Endothelial cell of umbilical vein (primary cell): ENCODE data around the gene MAP3K15.

Experiments
- EZH2 ChIP-seq: IDR thresholded peaks from 2 replicates; pipeline ENCODE4 v1.6.1; 2012; ENCODE audit warnings: borderline replicate concordance, low read depth, mild to moderate bottlenecking, moderate library complexity, low read length, inconsistent platforms; ENCODE audit not compliant: severe bottlenecking
- FOS ChIP-seq: IDR thresholded peaks from 2 replicates; pipeline ENCODE4 v1.6.1; 2011; ENCODE audit warnings: mild to moderate bottlenecking, low read length, moderate library complexity, borderline replicate concordance; ENCODE audit not compliant: insufficient read depth
- GATA2 ChIP-seq: IDR thresholded peaks from 2 replicates; pipeline ENCODE4 v1.7.0; 2011; ENCODE audit warnings: low read depth, mild to moderate bottlenecking, moderate library complexity, mixed read lengths, low read length; ENCODE audit not compliant: insufficient read length, insufficient read depth
- JUN ChIP-seq: IDR thresholded peaks from 2 replicates; pipeline ENCODE4 v1.6.1; 2011; ENCODE audit warnings: borderline replicate concordance, low read depth; ENCODE audit not compliant: insufficient read length, insufficient read depth
- MYC ChIP-seq: IDR thresholded peaks from one replicate; pipeline ENCODE4 v1.6.1; 2011; ENCODE audit warnings: mild to moderate bottlenecking, low read depth, low read length
- POLR2A ChIP-seq: IDR thresholded peaks from 2 replicates; pipeline ENCODE4 v1.6.1; 2012; ENCODE audit warnings: low read depth, mild to moderate bottlenecking, control low read depth, low read length
- POLR2AphosphoS5 ChIP-seq: IDR thresholded peaks from 2 replicates; pipeline ENCODE4 v1.6.1; 2012; ENCODE audit warnings: low read depth, mild to moderate bottlenecking, control low read depth, low read length, moderate library complexity; ENCODE audit not compliant: insufficient read depth
- TF ChIP-seq, protein P1 (sequence below), 2 donors: IDR thresholded peaks; 1 replicate in 1 of 2; 2 replicates in 1 of 2; pipeline ENCODE4 v1.5.1; 2011; ENCODE audit warnings: low read length in 2 of 2, mild to moderate bottlenecking in 2 of 2, moderate library complexity in 2 of 2, control low read depth in 1 of 2, inconsistent platforms in 1 of 2, low read depth in 1 of 2; ENCODE audit not compliant: insufficient read depth in 1 of 2; ENCODE audit errors: extremely low read depth in 1 of 2
- TF ChIP-seq, protein P2 (sequence below): IDR thresholded peaks from 2 replicates; pipeline ENCODE4 v1.6.1; 2011; ENCODE audit not compliant: insufficient read depth, insufficient read length

DNA sequence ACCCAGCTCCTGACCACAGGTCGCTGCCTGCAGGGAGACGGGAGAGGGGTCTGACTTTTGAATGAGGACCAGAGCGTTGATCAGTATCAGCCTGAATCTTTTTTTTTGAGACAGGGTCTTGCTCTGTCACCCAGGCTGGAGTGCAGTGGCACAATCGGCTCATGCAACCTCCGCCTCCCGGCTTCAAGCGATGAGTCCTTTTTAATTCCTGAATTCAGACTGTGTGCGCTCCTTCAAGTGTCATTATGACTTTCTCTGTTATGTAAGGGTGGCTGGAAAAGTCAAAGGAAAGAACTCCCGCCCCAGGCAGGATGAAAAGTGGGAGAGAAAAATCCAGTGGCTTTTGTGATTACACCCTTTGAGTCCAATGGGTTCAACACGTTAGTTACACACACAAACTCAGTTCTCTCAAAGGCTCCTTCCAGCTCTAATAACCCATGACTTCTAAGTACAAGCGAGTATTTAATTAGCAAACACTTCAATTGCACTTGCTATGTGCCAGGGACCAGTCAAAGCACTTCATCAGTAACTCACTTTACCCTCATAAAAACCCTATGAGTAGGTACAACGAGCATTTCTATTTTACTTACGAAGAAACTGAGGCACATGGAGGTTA, 127.1 kb downstream of the MAP3K15 start:
- TF ChIP-seq, protein P1, sequence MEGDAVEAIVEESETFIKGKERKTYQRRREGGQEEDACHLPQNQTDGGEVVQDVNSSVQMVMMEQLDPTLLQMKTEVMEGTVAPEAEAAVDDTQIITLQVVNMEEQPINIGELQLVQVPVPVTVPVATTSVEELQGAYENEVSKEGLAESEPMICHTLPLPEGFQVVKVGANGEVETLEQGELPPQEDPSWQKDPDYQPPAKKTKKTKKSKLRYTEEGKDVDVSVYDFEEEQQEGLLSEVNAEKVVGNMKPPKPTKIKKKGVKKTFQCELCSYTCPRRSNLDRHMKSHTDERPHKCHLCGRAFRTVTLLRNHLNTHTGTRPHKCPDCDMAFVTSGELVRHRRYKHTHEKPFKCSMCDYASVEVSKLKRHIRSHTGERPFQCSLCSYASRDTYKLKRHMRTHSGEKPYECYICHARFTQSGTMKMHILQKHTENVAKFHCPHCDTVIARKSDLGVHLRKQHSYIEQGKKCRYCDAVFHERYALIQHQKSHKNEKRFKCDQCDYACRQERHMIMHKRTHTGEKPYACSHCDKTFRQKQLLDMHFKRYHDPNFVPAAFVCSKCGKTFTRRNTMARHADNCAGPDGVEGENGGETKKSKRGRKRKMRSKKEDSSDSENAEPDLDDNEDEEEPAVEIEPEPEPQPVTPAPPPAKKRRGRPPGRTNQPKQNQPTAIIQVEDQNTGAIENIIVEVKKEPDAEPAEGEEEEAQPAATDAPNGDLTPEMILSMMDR (IDR thresholded peaks at IDR 0.05; ENCODE audit: extremely low read depth in 1 of 2, insufficient read depth in 1 of 2, low read depth in 1 of 2, low read length in 2 of 2) = no peak
- TF ChIP-seq EZH2 (no peak), POLR2AphosphoS5 (no peak), POLR2A (no peak), GATA2 (no peak), MYC (no peak), JUN (no peak), FOS (no peak)
- TF ChIP-seq, protein P2, sequence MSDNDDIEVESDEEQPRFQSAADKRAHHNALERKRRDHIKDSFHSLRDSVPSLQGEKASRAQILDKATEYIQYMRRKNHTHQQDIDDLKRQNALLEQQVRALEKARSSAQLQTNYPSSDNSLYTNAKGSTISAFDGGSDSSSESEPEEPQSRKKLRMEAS = no peak
